GM18505 (cell line): ENCODE data around the gene COA1.
"Not testable (repeated sequence)": the region's sequence is repeated elsewhere in the genome, so short reads cannot be mapped to it uniquely, and the experiment has no call there.

Source experiments
- ATAC-seq: cut with Tn5 transposase; IDR thresholded peaks from one replicate; pipeline ENCODE4 v1.9.1; 2021; ENCODE audit not compliant: unreplicated experiment
- POLR2A ChIP-seq: IDR thresholded peaks from 4 replicates; pipeline ENCODE4 v1.6.1; 2011; ENCODE audit warnings: borderline replicate concordance; ENCODE audit not compliant: insufficient read depth, insufficient read length; ENCODE audit errors: extremely low read depth

The COA1 gene

GRCh38 chr7:43723007-43723341 lies 6.3 kb downstream of the COA1 start:
- TF ChIP-seq POLR2A = no peak
- no peak for ATAC-seq

DNA sequence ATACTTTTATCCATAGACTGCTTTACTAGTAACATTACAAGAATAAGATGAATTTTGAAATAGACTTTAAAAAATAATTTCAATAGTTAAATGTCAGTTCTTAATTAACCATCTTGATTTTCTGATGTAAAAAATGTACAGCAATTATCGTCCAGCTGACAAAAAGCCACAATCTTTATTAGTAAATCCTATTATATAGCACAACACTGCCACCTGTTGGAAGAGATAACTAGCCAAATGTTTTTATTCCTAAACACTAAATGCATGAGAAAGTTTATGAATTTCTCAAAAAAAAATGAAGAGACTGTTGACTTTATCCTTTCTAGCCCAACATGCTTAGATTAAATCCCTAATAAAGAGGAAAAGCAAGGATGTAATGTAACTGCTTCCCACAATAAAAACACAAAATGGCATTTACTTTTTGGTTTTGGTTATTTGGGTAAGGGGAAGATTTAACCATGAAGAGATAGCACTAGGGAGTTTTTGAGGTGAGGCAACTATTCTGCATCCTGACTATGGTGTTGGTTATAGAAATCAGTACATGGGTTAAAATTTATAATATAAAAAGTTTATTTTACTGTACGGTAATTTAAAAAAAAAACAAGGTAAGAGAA lies 8.0 kb downstream of the COA1 start:
- TF ChIP-seq POLR2A = no peak
- ATAC-seq = no peak

DNA sequence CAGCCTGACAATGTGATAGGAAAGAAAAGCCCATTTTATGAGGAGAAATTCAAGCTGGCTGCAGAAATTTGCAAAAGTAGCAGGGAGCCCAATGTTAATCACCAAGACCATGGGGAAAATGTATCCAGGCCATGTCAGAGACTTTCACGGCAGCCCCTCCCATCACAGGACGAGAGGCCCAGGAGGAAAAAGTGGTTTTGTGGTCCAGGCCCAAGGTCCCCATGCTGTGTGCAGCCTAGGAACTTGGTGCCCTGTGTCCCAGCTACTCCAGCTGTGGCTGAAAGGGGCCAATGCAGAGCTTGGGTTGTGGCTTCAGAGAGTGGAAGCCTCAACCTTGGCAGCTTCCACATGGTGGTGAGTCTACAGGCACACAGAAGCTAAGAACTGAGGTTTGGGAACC lies 12.7 kb downstream of the COA1 start:
- no peak for ATAC-seq
- TF ChIP-seq POLR2A = no peak

DNA sequence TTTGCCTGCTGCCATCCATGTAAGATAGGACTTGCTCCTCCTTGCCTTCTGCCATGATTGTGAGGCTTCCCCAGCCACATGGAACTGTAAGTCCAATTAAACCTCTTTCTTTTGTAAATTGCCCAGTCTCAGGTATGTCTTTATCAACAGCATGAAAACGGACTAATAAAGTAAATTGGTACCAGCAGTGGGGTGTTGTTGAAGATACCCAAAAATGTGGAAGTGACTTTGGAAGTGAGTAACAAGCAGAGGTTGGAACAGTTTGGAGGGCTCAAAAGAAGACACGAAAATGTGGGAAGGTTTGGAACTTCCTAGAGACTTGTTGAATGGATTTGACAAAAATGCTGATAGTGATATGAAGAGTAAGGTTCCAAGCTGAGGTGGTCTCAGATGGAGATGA lies 13.4 kb downstream of the COA1 start:
- ATAC-seq = not testable (repeated sequence)

DNA sequence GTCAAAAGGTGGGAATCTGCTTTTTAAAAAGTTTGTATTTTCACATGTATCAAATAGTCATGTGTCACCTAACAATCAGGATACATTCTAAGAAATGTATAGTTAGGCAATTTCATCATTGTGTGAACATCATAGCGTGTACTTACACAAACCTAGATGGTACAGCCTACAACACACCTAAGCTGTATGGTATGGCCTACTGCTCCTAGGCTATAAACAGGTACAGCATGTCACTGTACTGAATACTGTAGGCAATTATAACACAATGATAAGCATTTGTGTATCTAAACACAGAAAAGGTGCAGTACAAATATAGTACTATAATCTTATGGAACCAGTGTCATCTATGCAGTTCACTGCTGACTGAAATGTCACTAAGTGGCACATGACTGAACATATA lies 17.8 kb downstream of the COA1 start:
- no peak for ATAC-seq
- no peak for TF ChIP-seq POLR2A

DNA sequence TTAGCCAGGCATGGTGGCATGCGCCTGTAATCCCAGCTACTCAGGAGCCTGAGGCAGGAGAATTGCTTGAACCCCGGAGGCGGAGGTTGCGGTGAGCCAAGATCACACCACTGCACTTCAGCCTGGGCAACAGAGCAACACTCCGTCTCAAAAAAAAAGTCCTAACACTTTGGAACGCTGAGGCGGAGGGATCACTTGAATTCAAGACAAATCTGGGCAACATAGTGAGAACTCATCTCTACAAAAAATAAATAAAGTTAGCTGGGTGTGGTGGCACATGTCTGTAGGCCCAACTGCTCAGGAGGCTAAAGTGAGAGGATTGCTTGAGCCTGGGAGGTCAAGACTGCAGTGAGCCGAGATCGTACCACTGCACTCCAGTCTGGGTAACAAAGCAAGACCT lies 21.3 kb downstream of the COA1 start:
- not testable (repeated sequence) for ATAC-seq

DNA sequence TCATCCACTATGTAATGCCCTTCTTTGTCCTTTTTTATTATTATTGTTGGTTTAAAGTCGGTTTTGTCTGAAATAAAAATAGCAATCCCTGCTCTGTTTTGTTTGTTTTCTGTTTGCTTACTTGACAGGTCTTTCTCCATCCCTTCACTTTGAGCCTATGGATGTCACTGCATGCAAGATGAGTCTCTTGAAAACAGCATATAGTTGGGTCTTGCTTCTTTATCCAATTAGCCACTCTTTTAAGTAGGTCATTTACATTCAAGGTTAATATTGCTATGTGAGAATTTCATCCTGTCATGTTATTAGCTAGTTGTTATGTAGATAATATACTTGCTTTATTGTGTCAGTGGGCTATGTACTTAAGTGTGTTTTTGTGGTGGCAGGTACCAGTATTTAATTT lies 25.8 kb downstream of the COA1 start:
- ATAC-seq = no peak

GRCh38 chr7:43702974-43703373 lies 26.3 kb downstream of the COA1 start:
- no peak for ATAC-seq

More for the DNA sequence above, 25.8 kb downstream of the COA1 start:
- TF ChIP-seq POLR2A = no peak

DNA sequence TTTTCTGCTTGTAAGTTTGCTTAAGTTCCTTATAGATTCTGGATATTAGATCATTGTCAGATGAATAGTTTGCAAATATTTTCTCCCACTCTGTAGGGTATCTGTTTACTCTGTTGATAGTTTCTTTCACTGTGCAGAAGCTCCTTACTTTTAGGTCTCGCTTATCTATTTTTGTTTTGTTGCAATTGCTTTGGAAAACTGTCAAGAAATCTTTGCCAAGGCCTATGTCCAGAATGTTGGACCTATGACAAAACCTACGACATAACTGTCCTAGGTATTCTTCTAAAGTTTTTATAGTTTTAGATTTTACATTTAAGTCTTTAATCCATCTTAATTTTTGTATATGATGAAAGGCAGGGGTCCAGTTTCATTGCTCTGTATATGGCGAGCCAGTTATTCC lies 27.4 kb downstream of the COA1 start:
- no peak for TF ChIP-seq POLR2A
- no peak for ATAC-seq

More at GRCh38 chr7:43702974-43703373, 26.3 kb downstream of the COA1 start:
- TF ChIP-seq POLR2A = no peak

GRCh38 chr7:43701500-43701854 lies 27.8 kb downstream of the COA1 start:
- TF ChIP-seq POLR2A = no peak
- no peak for ATAC-seq

GRCh38 chr7:43700646-43701499 lies 28.4 kb downstream of the COA1 start:
- no peak for ATAC-seq

GRCh38 chr7:43700059-43700501 lies 29.2 kb downstream of the COA1 start:
- TF ChIP-seq POLR2A = no peak
- no peak for ATAC-seq

More at GRCh38 chr7:43700646-43701499, 28.4 kb downstream of the COA1 start:
- no peak for TF ChIP-seq POLR2A

GRCh38 chr7:43698460-43699255 lies 30.7 kb downstream of the COA1 start:
- no peak for ATAC-seq
- TF ChIP-seq POLR2A = no peak

GRCh38 chr7:43697690-43698089 lies 31.6 kb downstream of the COA1 start:
- ATAC-seq = no peak
- TF ChIP-seq POLR2A = no peak
